Panc1 (cell line): ENCODE data around the gene MBD1. TPM values are rescaled to one million over a fixed set of nuclear protein-coding genes. Genes with fewer than 3 reads are reported as not detected.

Experiments used
- ATAC-seq: fragments of 200-7000 bp; cut with Tn5 transposase; 2 replicates; pipeline ENCODE4 v1.9.1; 2020; ENCODE audit warnings: mild to moderate bottlenecking, moderate library complexity
- BruUV-seq: library from RNA; stranded (reverse); fragments of 400-500 nt; replicated peaks from 2 replicates; lab custom pipeline; 2021; lab: Mats Ljungman, UMichigan
- CTCF ChIA-PET: fragments of 300-600 bp; sonication (Branson Sonifier 250); formaldehyde crosslinking; loops from one replicate; lab custom pipeline; 2022; ENCODE audit warnings: antibody characterized with exemption; lab: Charles Lee
- POLR2A ChIA-PET: fragments of 300-600 bp; sonication (Branson Sonifier 250); formaldehyde crosslinking; loops from one replicate; lab custom pipeline; 2022; ENCODE audit warnings: antibody characterized with exemption; lab: Charles Lee
- DNase-seq: peaks from one replicate; pipeline ENCODE4 v3.0.0-alpha.2; 2010; ENCODE audit warnings: low read depth, low spot score
- H3K27ac ChIP-seq: 2 replicates; pipeline ENCODE4 v1.5.1; 2011; ENCODE audit warnings: mild to moderate bottlenecking, low read length, inconsistent platforms
- H3K27me3 ChIP-seq: fragments of 200-500 bp; sonication (Bioruptor generic); 2 replicates; pipeline ENCODE4 v1.6.0; 2014; ENCODE audit warnings: low read length, inconsistent platforms; ENCODE audit not compliant: control insufficient read depth, insufficient read depth
- H3K36me3 ChIP-seq: fragments of 200-500 bp; sonication (Bioruptor generic); 2 replicates; pipeline ENCODE4 v1.5.1; 2014; ENCODE audit warnings: inconsistent platforms, mild to moderate bottlenecking, low read length, moderate library complexity; ENCODE audit not compliant: control insufficient read depth, insufficient read depth
- H3K4me1 ChIP-seq: 2 replicates; pipeline ENCODE4 v1.5.1; 2011; ENCODE audit warnings: inconsistent platforms, mild to moderate bottlenecking, low read length, moderate library complexity; ENCODE audit not compliant: control insufficient read depth, insufficient read depth
- H3K4me3 ChIP-seq, 2 experiments: 2 replicates each; pipeline ENCODE4 v1.5.1; 2011 to 2012; ENCODE audit warnings: low read depth in 2 of 2, low read length in 2 of 2, mild to moderate bottlenecking in 2 of 2, inconsistent platforms in 1 of 2, moderate library complexity in 1 of 2
- H3K9me3 ChIP-seq: fragments of 200-500 bp; sonication (Bioruptor generic); 2 replicates; pipeline ENCODE4 v1.5.1; 2014; ENCODE audit warnings: low read depth, mild to moderate bottlenecking, inconsistent platforms, low read length, moderate library complexity; ENCODE audit not compliant: control insufficient read depth, insufficient read depth
- CTCF ChIP-seq: fragments of 450-650 bp; IDR thresholded peaks from 2 replicates; pipeline ENCODE4 v1.5.1; 2017; ENCODE audit warnings: mild to moderate bottlenecking
- POLR2AphosphoS5 ChIP-seq: IDR thresholded peaks from 2 replicates; pipeline ENCODE4 v1.6.1; 2012; ENCODE audit warnings: mild to moderate bottlenecking, low read depth, low read length, moderate library complexity
- SIN3A ChIP-seq: IDR thresholded peaks from 2 replicates; pipeline ENCODE4 v1.6.1; 2012; ENCODE audit warnings: low read depth, mild to moderate bottlenecking, low read length, moderate library complexity, borderline replicate concordance; ENCODE audit not compliant: insufficient read depth
- TCF7L2 ChIP-seq: IDR thresholded peaks from 2 replicates; pipeline ENCODE4 v1.6.1; 2011; ENCODE audit warnings: mild to moderate bottlenecking, low read depth, low read length, inconsistent platforms
- in situ Hi-C: cut with HindIII; loops from 2 replicates; pipeline ENCODE4 v1.10.0; 2016; ENCODE audit warnings: low sequenced_read_pairs, low pct_unique_long_range_greater_than_20kb
- intact Hi-C: fragments of 100-400 bp; cut with micrococcal nuclease; formaldehyde crosslinking; loops from one replicate; pipeline ENCODE4 v1.10.0; 2022; ENCODE audit not compliant: unreplicated experiment
- total RNA-seq: library from RNA; stranded (reverse); gene quantifications from one replicate; pipeline ENCODE4 v1.2.1, GENCODE V29; 2021; ENCODE audit not compliant: unreplicated experiment
- TF ChIP-seq, protein P1 (sequence below), 2 experiments: IDR thresholded peaks; 2 replicates each; pipeline ENCODE4 v1.6.1; 2011 to 2012; ENCODE audit warnings: low read depth in 2 of 2, control low read depth in 1 of 2, low read length in 1 of 2, mild to moderate bottlenecking in 1 of 2, moderate library complexity in 1 of 2; ENCODE audit not compliant: insufficient read depth in 1 of 2

Gene MBD1
- total RNA-seq, 1 experiment from 2014 or later, result 47.3 TPM

DNA sequence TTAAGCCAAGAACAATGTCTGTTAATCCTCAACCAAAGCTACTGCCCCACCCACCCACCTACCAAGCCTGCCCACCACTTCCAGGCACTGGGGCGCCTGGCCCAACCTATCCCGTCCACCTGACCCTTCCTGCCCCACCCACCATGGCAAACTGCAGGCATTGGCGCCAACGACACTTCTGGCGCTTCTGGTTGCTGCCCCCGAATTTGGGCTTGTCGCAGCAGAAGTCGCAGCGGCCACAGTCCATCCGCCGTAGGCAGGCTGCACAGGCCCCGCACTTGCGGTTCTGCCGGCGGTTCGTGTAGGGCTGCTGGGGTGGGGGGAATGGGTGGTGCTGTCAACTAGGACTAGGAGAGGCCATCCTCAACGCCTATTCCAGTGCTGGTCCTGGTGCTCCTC is 7.3 kb downstream of the MBD1 start:
- no peak for TF ChIP-seq TCF7L2
- TF ChIP-seq, protein P1, sequence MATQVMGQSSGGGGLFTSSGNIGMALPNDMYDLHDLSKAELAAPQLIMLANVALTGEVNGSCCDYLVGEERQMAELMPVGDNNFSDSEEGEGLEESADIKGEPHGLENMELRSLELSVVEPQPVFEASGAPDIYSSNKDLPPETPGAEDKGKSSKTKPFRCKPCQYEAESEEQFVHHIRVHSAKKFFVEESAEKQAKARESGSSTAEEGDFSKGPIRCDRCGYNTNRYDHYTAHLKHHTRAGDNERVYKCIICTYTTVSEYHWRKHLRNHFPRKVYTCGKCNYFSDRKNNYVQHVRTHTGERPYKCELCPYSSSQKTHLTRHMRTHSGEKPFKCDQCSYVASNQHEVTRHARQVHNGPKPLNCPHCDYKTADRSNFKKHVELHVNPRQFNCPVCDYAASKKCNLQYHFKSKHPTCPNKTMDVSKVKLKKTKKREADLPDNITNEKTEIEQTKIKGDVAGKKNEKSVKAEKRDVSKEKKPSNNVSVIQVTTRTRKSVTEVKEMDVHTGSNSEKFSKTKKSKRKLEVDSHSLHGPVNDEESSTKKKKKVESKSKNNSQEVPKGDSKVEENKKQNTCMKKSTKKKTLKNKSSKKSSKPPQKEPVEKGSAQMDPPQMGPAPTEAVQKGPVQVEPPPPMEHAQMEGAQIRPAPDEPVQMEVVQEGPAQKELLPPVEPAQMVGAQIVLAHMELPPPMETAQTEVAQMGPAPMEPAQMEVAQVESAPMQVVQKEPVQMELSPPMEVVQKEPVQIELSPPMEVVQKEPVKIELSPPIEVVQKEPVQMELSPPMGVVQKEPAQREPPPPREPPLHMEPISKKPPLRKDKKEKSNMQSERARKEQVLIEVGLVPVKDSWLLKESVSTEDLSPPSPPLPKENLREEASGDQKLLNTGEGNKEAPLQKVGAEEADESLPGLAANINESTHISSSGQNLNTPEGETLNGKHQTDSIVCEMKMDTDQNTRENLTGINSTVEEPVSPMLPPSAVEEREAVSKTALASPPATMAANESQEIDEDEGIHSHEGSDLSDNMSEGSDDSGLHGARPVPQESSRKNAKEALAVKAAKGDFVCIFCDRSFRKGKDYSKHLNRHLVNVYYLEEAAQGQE (IDR thresholded peaks at IDR 0.05; ENCODE audit: insufficient read depth in 1 of 2, low read depth in 2 of 2, low read length in 1 of 2), result no peak
- no peaks in the 10 kb centered on the region for H3K4me1 ChIP-seq
- ChIA-PET POLR2A (no interaction called here), CTCF (no interaction called here)
- no peak overlapping the region for H3K4me3 ChIP-seq
- BruUV-seq, result no TSS peak
- ATAC-seq, result no peak
- no peak for DNase-seq
- H3K27ac ChIP-seq, result no peak overlapping the region
- H3K9me3 ChIP-seq, result no peaks in the 10 kb centered on the region
- no peaks in the 10 kb centered on the region for H3K27me3 ChIP-seq
- intact Hi-C loops (no loop called here), in situ Hi-C loops (no loop called here)
- H3K36me3 ChIP-seq, result peaks cover 2% of the 10 kb centered on the region

DNA sequence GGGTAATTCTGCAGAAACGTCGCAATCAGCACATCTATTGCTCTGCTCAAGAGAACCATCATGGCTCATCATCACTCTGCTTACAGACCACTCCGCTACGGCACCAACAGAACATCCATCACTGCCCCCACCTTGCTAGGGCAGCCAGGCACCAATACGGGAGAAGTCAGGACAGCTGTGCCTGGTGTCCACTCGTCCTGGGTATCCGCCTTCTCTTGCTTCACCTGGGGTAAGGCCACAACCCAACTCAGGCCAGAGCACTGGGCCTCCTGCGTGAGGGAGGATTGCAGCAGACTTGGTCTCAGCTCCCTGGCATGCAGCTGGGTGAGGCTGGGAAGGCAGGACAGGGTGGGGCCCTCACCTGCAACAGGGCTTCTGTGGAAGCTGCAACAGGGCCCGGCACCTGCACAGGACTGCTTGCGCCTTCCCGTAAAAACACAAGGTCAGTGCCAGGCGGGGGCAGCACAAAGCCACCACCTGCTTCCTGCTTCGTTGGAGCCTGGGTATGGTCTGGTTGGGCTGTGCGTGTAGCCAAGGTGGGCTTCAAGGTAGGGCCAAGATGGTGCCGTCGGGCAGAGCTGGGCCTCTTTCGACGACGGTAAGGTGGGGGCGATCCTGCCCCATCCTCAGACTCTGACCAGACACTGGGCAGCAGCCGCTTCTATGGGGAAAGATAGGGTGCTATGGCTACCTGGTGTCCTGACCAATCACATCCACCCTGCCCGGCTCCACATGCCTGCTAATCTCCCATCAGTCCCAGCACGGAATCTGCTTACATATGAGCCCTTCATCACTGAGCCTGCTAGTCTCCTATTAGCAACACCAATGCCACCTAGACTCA is 7.9 kb downstream of the MBD1 start:
- H3K4me1 ChIP-seq, result no peaks in the 10 kb centered on the region
- H3K27ac ChIP-seq, result no peak overlapping the region
- no peak for DNase-seq
- H3K27me3 ChIP-seq, result no peaks in the 10 kb centered on the region
- intact Hi-C loops, result no loop called here
- TF ChIP-seq, protein P1 (IDR thresholded peaks at IDR 0.05; ENCODE audit: insufficient read depth in 1 of 2, low read depth in 2 of 2, low read length in 1 of 2), result no peak
- no peak for TF ChIP-seq CTCF
- TF ChIP-seq SIN3A, result no peak
- TF ChIP-seq POLR2AphosphoS5, result no peak
- no peak for TF ChIP-seq TCF7L2
- ChIA-PET CTCF (no interaction called here), POLR2A (no interaction called here)
- peaks cover 2% of the 10 kb centered on the region for H3K36me3 ChIP-seq
- no TSS peak for BruUV-seq
- H3K4me3 ChIP-seq, result no peak overlapping the region
- no peak for ATAC-seq
- H3K9me3 ChIP-seq, result no peaks in the 10 kb centered on the region
- in situ Hi-C loops, result no loop called here
